Type B pancreatic cell (in vitro differentiated cells): ENCODE measurements around the gene NME1. TPM values are rescaled to one million over a fixed set of nuclear protein-coding genes. Genes with fewer than 3 reads are reported as not detected.
A peak's percentile ranks its signal among the peaks of the same experiment; 100 is the strongest.
"Not testable (repeated sequence)": the region's sequence is repeated elsewhere in the genome, so short reads cannot be mapped to it uniquely, and the experiment has no call there.

Experiments used
- DNase-seq: peaks from one replicate; pipeline ENCODE4 v3.0.0; 2021; ENCODE audit warnings: mixed read lengths; ENCODE audit not compliant: unreplicated experiment; ENCODE audit errors: extremely low spot score
- H3K27ac Mint-ChIP-seq: 2 replicates; pipeline ENCODE4 v1.8.0; 2021; ENCODE audit warnings: mild to moderate bottlenecking, mixed read lengths
- H3K27me3 Mint-ChIP-seq: 2 replicates; pipeline ENCODE4 v1.8.0; 2021; ENCODE audit warnings: mixed read lengths
- H3K36me3 Mint-ChIP-seq: 2 replicates; pipeline ENCODE4 v1.8.0; 2021; ENCODE audit warnings: mixed read lengths
- H3K4me1 Mint-ChIP-seq: one replicate; pipeline ENCODE4 v1.8.0; 2021; ENCODE audit warnings: mixed read lengths; ENCODE audit not compliant: unreplicated experiment
- H3K4me3 Mint-ChIP-seq: 2 replicates; pipeline ENCODE4 v1.8.0; 2021; ENCODE audit warnings: mild to moderate bottlenecking, mixed read lengths
- H3K9me3 Mint-ChIP-seq: 2 replicates; pipeline ENCODE4 v1.8.0; 2021; ENCODE audit warnings: mixed read lengths
- total RNA-seq: library from RNA; stranded (reverse); gene quantifications from 2 replicates; pipeline ENCODE4 v1.2.1, GENCODE V29; 2021; ENCODE audit warnings: low replicate concordance
- TF ChIP-seq, protein P1 (sequence below): fragments of 200-600 bp; sonication (generic); conservative IDR thresholded peaks from 2 replicates; pipeline ENCODE4 v1.5.0; 2021; ENCODE audit warnings: antibody characterized with exemption, mild to moderate bottlenecking

NME1 gene
- total RNA-seq, 1 donor from 2014 or later: 163 TPM

DNA sequence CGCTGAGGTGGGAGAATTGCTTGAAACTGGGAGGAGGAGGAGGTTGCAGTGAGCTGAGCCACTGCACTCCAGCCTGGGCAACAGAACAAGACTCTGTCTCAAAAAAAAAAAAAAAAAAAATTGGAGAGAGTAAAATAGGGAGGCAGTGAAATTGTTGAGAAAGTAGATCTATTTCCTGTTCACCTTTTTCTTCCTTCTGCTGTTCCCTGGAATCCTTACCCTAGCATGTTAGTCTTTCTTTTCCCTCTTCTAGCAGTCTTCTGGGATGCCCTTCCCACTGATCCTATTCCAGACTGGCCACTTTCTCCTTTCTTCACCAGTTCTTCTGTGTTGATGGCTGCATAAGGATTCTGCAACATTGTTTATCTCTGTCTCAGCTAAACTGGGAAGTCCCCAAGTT is 16.0 kb downstream of the NME1 start:
- TF ChIP-seq, protein P1, sequence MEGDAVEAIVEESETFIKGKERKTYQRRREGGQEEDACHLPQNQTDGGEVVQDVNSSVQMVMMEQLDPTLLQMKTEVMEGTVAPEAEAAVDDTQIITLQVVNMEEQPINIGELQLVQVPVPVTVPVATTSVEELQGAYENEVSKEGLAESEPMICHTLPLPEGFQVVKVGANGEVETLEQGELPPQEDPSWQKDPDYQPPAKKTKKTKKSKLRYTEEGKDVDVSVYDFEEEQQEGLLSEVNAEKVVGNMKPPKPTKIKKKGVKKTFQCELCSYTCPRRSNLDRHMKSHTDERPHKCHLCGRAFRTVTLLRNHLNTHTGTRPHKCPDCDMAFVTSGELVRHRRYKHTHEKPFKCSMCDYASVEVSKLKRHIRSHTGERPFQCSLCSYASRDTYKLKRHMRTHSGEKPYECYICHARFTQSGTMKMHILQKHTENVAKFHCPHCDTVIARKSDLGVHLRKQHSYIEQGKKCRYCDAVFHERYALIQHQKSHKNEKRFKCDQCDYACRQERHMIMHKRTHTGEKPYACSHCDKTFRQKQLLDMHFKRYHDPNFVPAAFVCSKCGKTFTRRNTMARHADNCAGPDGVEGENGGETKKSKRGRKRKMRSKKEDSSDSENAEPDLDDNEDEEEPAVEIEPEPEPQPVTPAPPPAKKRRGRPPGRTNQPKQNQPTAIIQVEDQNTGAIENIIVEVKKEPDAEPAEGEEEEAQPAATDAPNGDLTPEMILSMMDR: no peak
- no peak for DNase-seq
- peak overlapping the region; percentile 9 for H3K27ac Mint-ChIP-seq
- no peaks in the 10 kb centered on the region for H3K9me3 Mint-ChIP-seq
- H3K4me1 Mint-ChIP-seq: peaks cover 20% of the 10 kb centered on the region
- no peaks in the 10 kb centered on the region for H3K27me3 Mint-ChIP-seq
- peaks cover 21% of the 10 kb centered on the region for H3K36me3 Mint-ChIP-seq
- H3K4me3 Mint-ChIP-seq: peak overlapping the region; percentile 58

DNA sequence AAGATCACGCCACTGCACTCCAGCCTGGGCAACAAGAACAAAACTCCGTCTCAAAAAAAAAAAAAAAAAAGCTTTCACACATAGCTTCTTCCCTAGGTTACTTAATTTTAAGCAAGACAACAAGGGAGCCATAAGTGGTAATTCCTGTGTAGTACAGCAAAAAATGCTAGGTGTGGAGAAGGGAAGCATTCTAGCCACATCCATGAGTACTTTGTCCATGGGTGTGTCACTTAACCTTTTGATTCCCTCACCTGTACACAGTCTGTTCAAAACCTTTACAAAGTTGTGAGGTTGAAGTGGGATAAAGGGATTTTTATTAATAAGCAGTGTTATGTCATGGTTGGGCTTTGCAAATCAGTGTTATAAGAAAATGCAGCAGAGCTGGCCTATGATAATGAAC is 17.4 kb downstream of the NME1 start:
- H3K27ac Mint-ChIP-seq: no peak overlapping the region
- TF ChIP-seq, protein P1: no peak
- no peak overlapping the region for H3K4me3 Mint-ChIP-seq
- peaks cover 9% of the 10 kb centered on the region for H3K4me1 Mint-ChIP-seq
- no peaks in the 10 kb centered on the region for H3K27me3 Mint-ChIP-seq
- H3K9me3 Mint-ChIP-seq: no peaks in the 10 kb centered on the region
- H3K36me3 Mint-ChIP-seq: peaks cover 21% of the 10 kb centered on the region
- DNase-seq: no peak

DNA sequence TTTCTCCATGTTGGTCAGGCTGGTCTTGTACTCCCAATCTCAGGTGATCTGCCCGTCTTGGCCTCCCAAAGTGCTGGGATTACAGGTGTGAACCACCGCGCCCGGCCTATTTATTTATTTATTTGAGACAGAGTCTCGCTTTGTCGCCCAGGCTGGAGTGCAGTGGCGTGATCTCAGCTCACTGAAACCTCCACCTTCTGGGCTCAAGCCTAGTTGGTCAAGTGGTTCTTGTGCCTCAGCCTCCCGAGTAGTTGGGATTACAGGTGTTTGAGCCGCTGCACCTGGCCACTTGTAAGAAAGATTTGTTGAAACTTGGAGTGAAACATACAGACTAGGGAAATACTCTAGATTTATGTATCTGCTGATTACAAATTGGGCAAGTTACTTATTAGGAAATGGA is 18.7 kb downstream of the NME1 start:
- not testable (repeated sequence) for H3K9me3 Mint-ChIP-seq, DNase-seq

DNA sequence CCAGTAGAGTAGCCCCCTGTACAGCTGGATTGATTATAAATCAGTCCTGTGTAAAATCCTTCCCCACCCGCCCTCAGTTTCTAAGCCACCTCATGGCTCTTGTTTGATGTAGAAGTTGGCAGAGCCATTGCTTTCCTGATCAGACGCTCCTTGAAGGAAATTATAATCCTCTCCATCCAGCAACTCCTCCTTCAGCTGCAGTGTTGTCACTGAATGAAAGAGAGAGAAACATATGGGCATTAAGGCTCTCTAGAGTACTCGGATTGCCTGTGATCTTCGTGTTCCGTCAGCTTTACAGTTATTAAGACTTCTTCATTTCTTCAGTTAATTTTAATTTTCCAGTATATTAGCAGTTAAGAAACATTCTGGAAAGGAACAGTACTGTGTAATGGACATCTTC is 27.1 kb downstream of the NME1 start:
- peak overlapping the region; percentile 33 for H3K4me3 Mint-ChIP-seq
- peaks cover 10% of the 10 kb centered on the region for H3K4me1 Mint-ChIP-seq
- no peak overlapping the region for H3K27ac Mint-ChIP-seq
- H3K36me3 Mint-ChIP-seq: peaks cover 21% of the 10 kb centered on the region
- TF ChIP-seq, protein P1: no peak
- no peaks in the 10 kb centered on the region for H3K27me3 Mint-ChIP-seq
- no peaks in the 10 kb centered on the region for H3K9me3 Mint-ChIP-seq
- DNase-seq: no peak

More for the DNA sequence above, 18.7 kb downstream of the NME1 start:
- H3K4me3 Mint-ChIP-seq, H3K27me3 Mint-ChIP-seq, H3K4me1 Mint-ChIP-seq, H3K27ac Mint-ChIP-seq: not testable (repeated sequence)
- peaks cover 21% of the 10 kb centered on the region for H3K36me3 Mint-ChIP-seq

DNA sequence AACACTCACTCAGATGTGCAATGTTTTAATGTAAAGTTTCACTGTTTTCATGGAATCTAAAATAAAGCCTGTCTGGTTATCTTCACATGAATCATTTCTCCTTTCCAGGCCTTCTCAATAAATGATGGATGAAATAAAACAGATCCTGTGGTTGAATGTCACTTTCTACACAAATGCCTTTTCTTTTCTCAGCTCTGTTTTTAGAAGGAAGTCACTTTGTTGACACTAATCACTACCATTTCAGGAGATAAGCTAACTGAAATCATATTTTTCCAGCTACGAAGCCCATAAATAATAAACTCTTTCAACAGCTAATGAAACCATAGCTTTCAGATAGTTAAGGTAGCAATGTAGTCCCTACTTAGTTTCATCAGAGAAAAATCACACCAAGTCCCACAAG is 30.8 kb downstream of the NME1 start:
- H3K27ac Mint-ChIP-seq: no peak overlapping the region
- no peaks in the 10 kb centered on the region for H3K27me3 Mint-ChIP-seq
- no peak overlapping the region for H3K4me3 Mint-ChIP-seq
- no peak for DNase-seq
- peaks cover 10% of the 10 kb centered on the region for H3K4me1 Mint-ChIP-seq
- peaks cover 34% of the 10 kb centered on the region for H3K36me3 Mint-ChIP-seq
- no peaks in the 10 kb centered on the region for H3K9me3 Mint-ChIP-seq
- TF ChIP-seq, protein P1: no peak

DNA sequence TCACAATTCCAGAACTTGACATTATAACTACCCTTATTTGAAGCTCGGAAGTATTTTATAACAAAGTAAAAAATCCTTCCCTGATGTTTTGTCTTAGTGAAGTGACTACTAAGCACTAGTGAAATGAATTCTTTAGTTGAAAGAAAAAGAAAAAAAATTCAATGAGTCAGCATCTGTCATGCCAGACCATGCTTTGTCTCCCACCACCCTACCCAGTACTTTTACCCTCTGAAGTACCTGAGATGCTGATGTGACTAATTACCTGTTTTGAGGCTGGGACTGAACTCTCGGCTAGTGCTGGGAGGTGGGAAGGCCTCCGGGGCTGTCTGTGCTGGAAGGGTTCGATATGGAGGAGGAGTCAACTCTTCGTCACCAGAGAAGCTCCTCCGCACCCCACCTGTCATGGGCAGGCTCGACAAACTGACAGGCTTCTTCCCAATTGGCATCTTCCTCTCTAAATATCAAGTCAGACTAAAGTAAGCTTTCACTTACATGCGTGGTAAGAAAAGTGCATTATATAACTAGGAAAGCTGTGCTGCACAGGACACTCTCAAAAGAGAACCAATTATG is 32.5 kb downstream of the NME1 start:
- Mint-ChIP-seq H3K27ac (no peak overlapping the region), H3K4me3 (no peak overlapping the region), H3K36me3 (peaks cover 32% of the 10 kb centered on the region), H3K9me3 (no peaks in the 10 kb centered on the region), H3K4me1 (no peaks in the 10 kb centered on the region), H3K27me3 (no peaks in the 10 kb centered on the region)
- DNase-seq: no peak
- TF ChIP-seq, protein P1: no peak
